ENCODE results near the gene ARSG.

ARSG gene

DNA sequence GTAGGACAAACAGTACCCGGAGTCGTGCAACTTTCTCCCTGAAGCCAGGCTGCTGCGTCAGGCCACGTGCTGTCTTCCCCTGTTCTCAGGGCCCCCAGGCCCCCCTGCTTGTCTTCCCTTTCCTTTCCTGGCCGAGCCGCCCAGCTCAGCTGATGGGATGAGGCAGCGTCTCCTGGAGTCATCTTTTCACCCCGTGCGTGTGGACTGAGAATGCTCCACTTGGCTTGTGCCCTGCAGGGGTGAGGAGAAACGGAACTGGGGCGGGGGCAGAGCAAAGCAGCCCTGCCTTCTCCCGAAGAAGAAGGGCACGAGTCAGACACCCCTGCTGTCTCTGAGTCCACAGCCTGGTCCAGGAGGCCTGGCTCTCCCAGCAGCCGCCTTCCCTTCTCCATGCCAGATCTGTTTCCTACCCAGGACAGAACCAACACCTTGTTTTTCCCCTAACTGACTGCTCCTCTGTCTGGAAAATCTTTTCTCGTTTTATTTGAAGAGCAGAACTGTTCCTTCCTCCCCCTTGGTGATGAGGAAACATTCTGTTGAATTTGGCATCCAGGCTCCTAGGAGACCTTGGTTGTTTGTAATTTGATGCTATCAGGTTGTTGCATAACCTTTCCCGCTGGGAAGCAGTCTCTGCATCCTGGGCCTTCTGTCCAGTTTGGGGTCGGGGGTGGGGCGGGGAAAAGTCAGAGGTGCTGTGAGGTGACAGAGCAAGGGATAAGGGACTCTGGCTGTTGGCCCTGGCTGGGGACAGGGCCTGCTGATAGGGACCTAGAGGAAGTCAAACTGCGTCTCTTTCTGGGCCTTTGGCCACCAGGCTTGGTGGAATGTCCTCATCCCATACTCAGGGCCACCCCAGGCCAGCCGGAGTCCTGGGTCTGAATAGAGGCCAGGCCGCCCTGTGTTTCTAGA lies 87.2 kb downstream of the ARSG start:
- Histone ChIP-seq H3K4me1 (ENCODE audit: low read depth, poor library complexity, severe bottlenecking) (no peaks in the 10 kb centered on the region), H3K79me2 (ENCODE audit: insufficient read depth, low read depth) (no peaks in the 10 kb centered on the region), H3K27ac (no peak overlapping the region), H3K4me3 (IDR thresholded peaks at IDR 0.05; ENCODE audit: insufficient read depth, low read depth, low read length) (no peak overlapping the region), H3K4me2 (no peak overlapping the region), H3K9ac (no peak overlapping the region), H3K36me3 (ENCODE audit: insufficient read depth) (no peaks in the 10 kb centered on the region), H3K27me3 (ENCODE audit: insufficient read depth, low read depth) (no peaks in the 10 kb centered on the region), H2AFZ (ENCODE audit: low read depth) (no peak overlapping the region), H4K20me1 (ENCODE audit: insufficient read depth) (no peaks in the 10 kb centered on the region)
- TF ChIP-seq, protein P1, sequence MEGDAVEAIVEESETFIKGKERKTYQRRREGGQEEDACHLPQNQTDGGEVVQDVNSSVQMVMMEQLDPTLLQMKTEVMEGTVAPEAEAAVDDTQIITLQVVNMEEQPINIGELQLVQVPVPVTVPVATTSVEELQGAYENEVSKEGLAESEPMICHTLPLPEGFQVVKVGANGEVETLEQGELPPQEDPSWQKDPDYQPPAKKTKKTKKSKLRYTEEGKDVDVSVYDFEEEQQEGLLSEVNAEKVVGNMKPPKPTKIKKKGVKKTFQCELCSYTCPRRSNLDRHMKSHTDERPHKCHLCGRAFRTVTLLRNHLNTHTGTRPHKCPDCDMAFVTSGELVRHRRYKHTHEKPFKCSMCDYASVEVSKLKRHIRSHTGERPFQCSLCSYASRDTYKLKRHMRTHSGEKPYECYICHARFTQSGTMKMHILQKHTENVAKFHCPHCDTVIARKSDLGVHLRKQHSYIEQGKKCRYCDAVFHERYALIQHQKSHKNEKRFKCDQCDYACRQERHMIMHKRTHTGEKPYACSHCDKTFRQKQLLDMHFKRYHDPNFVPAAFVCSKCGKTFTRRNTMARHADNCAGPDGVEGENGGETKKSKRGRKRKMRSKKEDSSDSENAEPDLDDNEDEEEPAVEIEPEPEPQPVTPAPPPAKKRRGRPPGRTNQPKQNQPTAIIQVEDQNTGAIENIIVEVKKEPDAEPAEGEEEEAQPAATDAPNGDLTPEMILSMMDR (conservative IDR thresholded peaks at IDR 0.05; ENCODE audit: low read depth, low read length), result no peak

DNA sequence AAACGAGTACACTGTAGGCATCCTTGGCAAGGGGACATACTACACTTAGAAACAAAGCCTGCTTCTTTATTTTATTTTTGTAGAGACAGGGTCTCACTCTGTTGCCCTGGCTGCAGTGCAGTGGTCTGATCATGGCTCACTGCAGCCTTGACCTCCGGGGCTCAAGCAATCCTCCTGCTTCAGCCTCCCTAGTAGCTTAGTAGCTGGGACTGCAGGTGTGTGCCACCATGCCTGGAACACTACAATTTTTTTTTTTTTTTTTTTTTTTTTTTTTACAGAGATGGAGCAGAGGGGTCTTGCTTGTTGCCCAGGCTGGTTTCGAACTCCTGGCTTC lies 87.8 kb downstream of the ARSG start:
- no peak overlapping the region for H3K4me3 ChIP-seq (IDR thresholded peaks at IDR 0.05; ENCODE audit: insufficient read depth, low read depth, low read length)

DNA sequence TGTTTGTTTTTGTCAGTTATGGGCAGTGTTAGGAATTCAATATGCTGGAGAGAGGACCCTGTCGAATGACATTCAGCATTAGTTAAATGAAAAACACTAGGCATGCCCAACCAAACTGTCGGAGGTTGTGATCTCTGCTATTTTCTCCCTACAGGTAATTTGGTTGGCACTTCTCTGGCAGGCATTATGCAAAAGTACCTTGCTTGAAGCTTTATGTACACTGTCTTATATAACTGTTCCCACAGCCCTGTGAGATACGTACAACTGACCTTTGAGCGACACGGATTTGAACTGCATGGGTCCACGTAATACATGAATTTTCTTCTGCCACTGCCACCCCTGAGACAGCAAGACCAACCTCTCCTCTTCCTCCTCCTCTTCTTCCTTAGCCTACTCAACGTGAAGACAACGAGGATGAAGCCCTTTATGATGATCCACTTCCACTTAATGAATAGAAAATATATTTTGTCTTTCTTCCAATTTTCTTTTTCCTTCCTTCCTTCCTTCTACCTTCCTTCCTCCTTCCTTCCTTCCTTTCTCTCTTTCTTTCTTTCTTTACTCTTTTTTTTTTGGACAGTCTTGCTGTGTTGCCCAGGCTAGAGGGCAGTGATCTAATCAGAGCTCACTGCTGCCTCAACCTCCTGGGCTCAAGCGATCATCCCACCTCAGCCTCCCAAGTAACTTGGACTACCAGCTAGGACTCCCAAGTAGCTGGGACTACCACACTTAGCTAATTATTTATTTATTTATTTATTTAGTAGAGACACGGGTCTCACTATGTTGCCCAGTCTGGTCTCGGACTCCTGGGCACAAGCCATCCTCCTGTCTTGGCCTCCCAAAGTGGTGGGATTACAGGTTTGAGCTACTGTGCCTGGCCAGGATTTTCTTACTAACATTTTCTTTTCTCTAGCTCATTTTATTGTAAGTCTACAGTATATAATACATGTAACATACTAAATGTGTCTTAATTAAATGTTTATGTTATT lies 88.7 kb downstream of the ARSG start:
- Histone ChIP-seq H3K27ac (no peak overlapping the region), H3K4me2 (no peak overlapping the region), H2AFZ (ENCODE audit: low read depth) (no peak overlapping the region), H3K4me3 (IDR thresholded peaks at IDR 0.05; ENCODE audit: insufficient read depth, low read depth, low read length) (no peak overlapping the region), H3K9ac (no peak overlapping the region), H4K20me1 (ENCODE audit: insufficient read depth) (no peaks in the 10 kb centered on the region), H3K4me1 (ENCODE audit: low read depth, poor library complexity, severe bottlenecking) (no peaks in the 10 kb centered on the region), H3K36me3 (ENCODE audit: insufficient read depth) (no peaks in the 10 kb centered on the region), H3K27me3 (ENCODE audit: insufficient read depth, low read depth) (no peaks in the 10 kb centered on the region), H3K79me2 (ENCODE audit: insufficient read depth, low read depth) (no peaks in the 10 kb centered on the region)
- TF ChIP-seq, protein P1 (conservative IDR thresholded peaks at IDR 0.05; ENCODE audit: low read depth, low read length), result no peak

More for the DNA sequence above, 87.8 kb downstream of the ARSG start:
- no peak overlapping the region for H3K9ac ChIP-seq
- no peak overlapping the region for H2AFZ ChIP-seq (ENCODE audit: low read depth)
- H3K4me2 ChIP-seq, result no peak overlapping the region
- TF ChIP-seq, protein P1 (conservative IDR thresholded peaks at IDR 0.05; ENCODE audit: low read depth, low read length), result no peak
- no peaks in the 10 kb centered on the region for H3K36me3 ChIP-seq (ENCODE audit: insufficient read depth)
- no peaks in the 10 kb centered on the region for H3K4me1 ChIP-seq (ENCODE audit: low read depth, poor library complexity, severe bottlenecking)
- H3K27me3 ChIP-seq (ENCODE audit: insufficient read depth, low read depth), result no peaks in the 10 kb centered on the region
- no peak overlapping the region for H3K27ac ChIP-seq
- H3K79me2 ChIP-seq (ENCODE audit: insufficient read depth, low read depth), result no peaks in the 10 kb centered on the region
- no peaks in the 10 kb centered on the region for H4K20me1 ChIP-seq (ENCODE audit: insufficient read depth)

DNA sequence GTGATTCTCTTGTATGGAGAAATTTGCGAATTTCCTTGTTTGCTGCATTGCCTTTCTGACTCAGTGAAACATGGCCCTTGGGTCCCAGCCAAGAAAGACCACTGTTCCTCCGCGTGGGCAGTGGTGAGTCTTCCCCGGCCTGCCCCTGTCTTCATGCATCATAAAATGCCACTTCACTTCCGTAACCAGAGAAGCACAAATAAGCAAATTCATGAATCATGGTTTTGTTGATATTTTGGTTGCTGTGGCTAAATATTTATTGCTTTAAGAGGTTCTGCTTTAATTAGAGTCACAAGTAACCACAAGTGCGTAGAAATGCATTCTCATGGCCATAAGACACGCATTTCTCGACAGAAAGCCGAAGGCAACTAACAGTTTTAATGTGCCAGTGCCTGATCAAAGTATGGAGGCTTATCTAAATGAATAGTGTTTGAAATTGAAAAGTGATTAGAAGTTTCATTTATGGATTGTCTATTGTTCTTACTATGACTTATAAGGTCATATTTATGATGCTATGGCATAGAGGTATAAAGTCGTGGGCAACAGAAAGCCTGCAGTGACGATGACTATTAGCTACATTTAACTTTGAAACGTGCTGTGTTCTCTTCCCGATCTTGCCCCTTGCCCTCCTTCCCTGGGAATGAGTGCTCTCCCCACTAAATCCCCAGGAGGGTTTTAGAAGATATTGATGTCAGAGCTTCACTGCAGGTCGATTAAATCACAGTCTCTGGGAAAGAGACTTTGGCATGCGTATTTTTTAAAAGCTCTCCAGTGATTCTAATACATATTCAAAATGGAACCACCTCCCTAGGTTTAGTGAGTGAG lies 90.0 kb downstream of the ARSG start:
- TF ChIP-seq, protein P1 (conservative IDR thresholded peaks at IDR 0.05; ENCODE audit: low read depth, low read length), result no peak
- no peaks in the 10 kb centered on the region for H3K27me3 ChIP-seq (ENCODE audit: insufficient read depth, low read depth)
- H3K79me2 ChIP-seq (ENCODE audit: insufficient read depth, low read depth), result no peaks in the 10 kb centered on the region
- H3K4me2 ChIP-seq, result no peak overlapping the region
- no peaks in the 10 kb centered on the region for H4K20me1 ChIP-seq (ENCODE audit: insufficient read depth)
- H3K9ac ChIP-seq, result no peak overlapping the region
- no peaks in the 10 kb centered on the region for H3K4me1 ChIP-seq (ENCODE audit: low read depth, poor library complexity, severe bottlenecking)
- no peak overlapping the region for H2AFZ ChIP-seq (ENCODE audit: low read depth)
- no peaks in the 10 kb centered on the region for H3K36me3 ChIP-seq (ENCODE audit: insufficient read depth)
- no peak overlapping the region for H3K4me3 ChIP-seq (IDR thresholded peaks at IDR 0.05; ENCODE audit: insufficient read depth, low read depth, low read length)
- H3K27ac ChIP-seq, result no peak overlapping the region
